Spleen (tissue), 11 donors: ENCODE data around the gene IL22RA2. TPM values are rescaled to one million over a fixed set of nuclear protein-coding genes. Genes with fewer than 3 reads are reported as not detected.

ENCODE experiments used
- DNase-seq: peaks from one replicate; pipeline ENCODE4 v3.0.0-alpha.2; 2020
- H3K27ac ChIP-seq, 8 donors: fragments of 200-600 bp; sonication (generic) in 7 of 8; 1 replicate in 4 of 8; 2 replicates in 4 of 8; pipeline versions ENCODE4 v1.5.0 to v1.8.0; 2016 to 2021; ENCODE audit warnings: inconsistent platforms in 4 of 8, mild to moderate bottlenecking in 4 of 8, moderate library complexity in 1 of 8
- H3K27me3 ChIP-seq, 7 donors: fragments of 200-600 bp; sonication (generic) in 6 of 7; replicated peaks in 1 of 7; 1 replicate in 4 of 7; 2 replicates in 3 of 7; pipeline versions ENCODE4 v1.5.0 to v1.8.0; 2016 to 2021; ENCODE audit warnings: inconsistent platforms in 3 of 7, mild to moderate bottlenecking in 1 of 7
- H3K36me3 ChIP-seq, 6 donors: fragments of 200-600 bp; sonication (generic) in 5 of 6; 1 replicate in 4 of 6; 2 replicates in 2 of 6; pipeline versions ENCODE4 v1.5.0 to v1.8.0; 2016 to 2021; ENCODE audit warnings: inconsistent platforms in 2 of 6
- H3K4me1 ChIP-seq, 6 donors: fragments of 200-600 bp; sonication (generic) in 5 of 6; 1 replicate in 3 of 6; 2 replicates in 3 of 6; pipeline versions ENCODE4 v1.5.0 to v1.8.0; 2016 to 2021; ENCODE audit warnings: inconsistent platforms in 3 of 6
- H3K4me3 ChIP-seq, 8 donors: fragments of 200-600 bp; sonication (generic) in 7 of 8; 1 replicate in 4 of 8; 2 replicates in 4 of 8; pipeline versions ENCODE4 v1.5.0 to v1.8.0; 2016 to 2021; ENCODE audit warnings: inconsistent platforms in 4 of 8, mild to moderate bottlenecking in 4 of 8, moderate library complexity in 2 of 8
- H3K9me3 ChIP-seq, 8 donors: fragments of 200-600 bp; sonication (generic) in 7 of 8; 1 replicate in 4 of 8; 2 replicates in 4 of 8; pipeline versions ENCODE4 v1.5.0 to v1.8.0; 2016 to 2021; ENCODE audit warnings: inconsistent platforms in 4 of 8
- CTCF ChIP-seq, 11 experiments: fragments of 200-600 bp in 7 of 11; fragments of 450-650 bp in 4 of 11; sonication (generic) in 4 of 11; IDR thresholded peaks in 8 of 11; conservative IDR thresholded peaks in 3 of 11; 1 replicate in 7 of 11; 2 replicates in 4 of 11; pipeline versions ENCODE4 v1.4.0 to v1.8.0; 2016 to 2021; ENCODE audit warnings: antibody characterized with exemption in 11 of 11, inconsistent platforms in 4 of 11, mild to moderate bottlenecking in 1 of 11
- POLR2A ChIP-seq, 3 donors: fragments of 450-650 bp; IDR thresholded peaks; one replicate each; pipeline ENCODE4 v1.5.1; 2017; ENCODE audit warnings: antibody characterized with exemption in 3 of 3, mild to moderate bottlenecking in 1 of 3
- POLR2AphosphoS5 ChIP-seq, 3 donors: sonication (generic); formaldehyde crosslinking; IDR thresholded peaks; one replicate each; pipeline ENCODE4 v1.5.1; 2017; ENCODE audit warnings: antibody characterized with exemption in 3 of 3
- WGBS, 5 donors: extraction: QIAGEN DNeasy Blood & Tissue Kit in 3 of 5; methylation state at CpG; one replicate each; pipeline versions ENCODE4 v1.1.5 to v1.1.7; 2013 to 2018; 5-methylcytosine and 5-hydroxymethylcytosine counted together
- intact Hi-C: fragments of 100-400 bp; cut with DNase I; formaldehyde crosslinking; loops from one replicate; pipeline ENCODE4 v1.15.0; 2023; ENCODE audit warnings: low total_unique reads
- polyA plus RNA-seq, 3 donors: library from polyadenylated mRNA; stranded (reverse); fragments of 200-250 nt; gene quantifications; one replicate each; pipeline ENCODE4 v1.2.1, GENCODE V29; 2013
- total RNA-seq, 7 donors: library from RNA; depleted of rRNA in 3 of 7; stranded (reverse); fragments of >200 nt in 3 of 7; fragmentation: NEBNext Ultra II Directional in 4 of 7; extraction: Animal tissue kit (Norgen Biotek cat#: 25700) in 4 of 7; gene quantifications; one replicate each; pipeline versions ENCODE4 v1.1.0 to v1.2.1, GENCODE V29; 2016 to 2021
- donor health status: healthy with polysubstance abuse.
- donor health status: DM: no; HTN: no; CAD: no; lungs with moderate emphysema.
- donor health status: DM: no; HTN: no; CAD: no.
- donor health status: Bipolar disorder and iron deficiency.
- donor health status: healthy.
- donor health status: DM: no; HTN: no; CAD: no.
- donor health status: DM: yes; HTN: yes; CAD: no.

The IL22RA2 gene
- total and polyA plus RNA-seq, 10 donors: 0.06 to 2.1 (median 0.19) TPM; not detected in 5

GRCh38 chr6:137102851-137103492, 70.5 kb downstream of the IL22RA2 start:
- Histone ChIP-seq H3K27ac (peak overlapping the region in 7 of 8 donors; percentile 64 to 87 (median 75)), H3K36me3 (no peaks in the 10 kb centered on the region), H3K4me1 (peaks cover 0 to 80% (median 19%) of the 10 kb centered on the region in 6 donors), H3K4me3 (no peak overlapping the region), H3K27me3 (no peaks in the 10 kb centered on the region), H3K9me3 (peaks cover 0 to under 1% (median 0%) of the 10 kb centered on the region in 8 donors)
- no peak for DNase-seq
- TF ChIP-seq POLR2AphosphoS5 (IDR thresholded peaks at IDR 0.05): peak in 1 of 3 donors; percentile 31
- TF ChIP-seq POLR2A (IDR thresholded peaks at IDR 0.05): peak in 1 of 3 donors; percentile 29
- TF ChIP-seq CTCF (IDR thresholded peaks at IDR 0.05 in 8 of 11, conservative IDR thresholded peaks at IDR 0.05 in 3 of 11): no peak
- intact Hi-C loops: no loop called here

GRCh38 chr6:137102050-137102848, 71.2 kb downstream of the IL22RA2 start:
- Histone ChIP-seq H3K27me3 (no peaks in the 10 kb centered on the region), H3K4me3 (no peak overlapping the region), H3K27ac (peak overlapping the region in 7 of 8 donors; percentile 64 to 87 (median 75)), H3K36me3 (no peaks in the 10 kb centered on the region), H3K4me1 (peaks cover 0 to 85% (median 19%) of the 10 kb centered on the region in 6 donors), H3K9me3 (no peaks in the 10 kb centered on the region)
- 83 to 94% (median 83%) methylated on average over 3 of the region's 3 CpGs for WGBS, 5 donors
- DNase-seq: no peak
- intact Hi-C loops: no loop called here
- TF ChIP-seq POLR2A (IDR thresholded peaks at IDR 0.05) (no peak), CTCF (IDR thresholded peaks at IDR 0.05 in 8 of 11, conservative IDR thresholded peaks at IDR 0.05 in 3 of 11) (no peak), POLR2AphosphoS5 (IDR thresholded peaks at IDR 0.05) (no peak)

GRCh38 chr6:137099689-137100403, 73.6 kb downstream of the IL22RA2 start:
- intact Hi-C loops: loop anchor here (10.0 kb wide), 1 partner anchor 175 kb away; no protein-coding TSS in a partner anchor
- WGBS, 5 donors: 69 to 76% (median 74%) methylated on average over 8 of the region's 8 CpGs
- Histone ChIP-seq H3K9me3 (no peaks in the 10 kb centered on the region), H3K27me3 (no peaks in the 10 kb centered on the region), H3K36me3 (no peaks in the 10 kb centered on the region), H3K4me1 (peaks cover 0 to 87% (median 19%) of the 10 kb centered on the region in 6 donors), H3K4me3 (no peak overlapping the region), H3K27ac (peak overlapping the region in 6 of 8 donors; percentile 6 to 78 (median 46))
- no peak for TF ChIP-seq POLR2AphosphoS5 (IDR thresholded peaks at IDR 0.05)
- TF ChIP-seq POLR2A (IDR thresholded peaks at IDR 0.05): no peak
- TF ChIP-seq CTCF (IDR thresholded peaks at IDR 0.05 in 8 of 11, conservative IDR thresholded peaks at IDR 0.05 in 3 of 11): no peak
- DNase-seq: no peak
